ENCODE measurements around the gene BAD.

The BAD gene

GRCh38 chr11:64220271-64220670 is 64.2 kb downstream of the BAD start:
- no peaks in the 10 kb centered on the region for H3K9me3 Mint-ChIP-seq
- no peak overlapping the region for H3K4me3 Mint-ChIP-seq
- H3K4me1 Mint-ChIP-seq (ENCODE audit: low read depth) = peaks cover 13% of the 10 kb centered on the region
- no peak overlapping the region for H3K27ac Mint-ChIP-seq
- peaks cover 22% of the 10 kb centered on the region for H3K36me3 Mint-ChIP-seq (ENCODE audit: low read depth)
- H3K27me3 Mint-ChIP-seq = no peaks in the 10 kb centered on the region

Measured in stimulated activated naive CD8-positive, alpha-beta T cell treated with anti-CD3 and anti-CD28 coated beads, Interleukin-15, Interleukin-2, amounts not matched to agents 100 ng/mL and 50 ng/mL, for 24 hours (primary cell).